K562 (cell line): ENCODE measurements around the gene CLEC3B. TPM values are rescaled to one million over a fixed set of nuclear protein-coding genes. Genes with fewer than 3 reads are reported as not detected.

ENCODE experiments used
- ARID2 ChIP-seq: fragments of 450-650 bp; IDR thresholded peaks from 2 replicates; pipeline ENCODE4 v1.6.1; 2017; ENCODE audit warnings: antibody characterized with exemption, mild to moderate bottlenecking
- ATF4 ChIP-seq: fragments of 450-650 bp; formaldehyde crosslinking; IDR thresholded peaks from 2 replicates; pipeline ENCODE4 v1.4.0; 2022; ENCODE audit warnings: mild to moderate bottlenecking, moderate library complexity
- BRD4 ChIP-seq: fragments of 200-600 bp; sonication (generic); IDR thresholded peaks from 2 replicates; pipeline ENCODE4 v1.6.1; 2017; ENCODE audit warnings: inconsistent platforms
- CHAMP1 ChIP-seq: fragments of 450-650 bp; IDR thresholded peaks from 2 replicates; pipeline ENCODE4 v1.6.1; 2016; ENCODE audit warnings: mild to moderate bottlenecking
- DPF2 ChIP-seq: fragments of 450-650 bp; IDR thresholded peaks from 2 replicates; pipeline ENCODE4 v1.6.1; 2016
- FOXA1 ChIP-seq: fragments of 450-650 bp; IDR thresholded peaks from 2 replicates; pipeline ENCODE4 v1.6.1; 2016; ENCODE audit warnings: mild to moderate bottlenecking, borderline replicate concordance
- MAFG ChIP-seq: fragments of 450-650 bp; conservative IDR thresholded peaks from 2 replicates; pipeline ENCODE4 v1.6.1; 2016; ENCODE audit warnings: missing genetic modification characterization, missing compliant biosample characterization
- MBD2 ChIP-seq: sonication (generic); IDR thresholded peaks from 2 replicates; pipeline ENCODE4 v1.6.1; 2016; ENCODE audit warnings: low read depth, borderline replicate concordance
- MYC ChIP-seq, 2 experiments: fragments of 250-450 bp in 1 of 2; sonication (Bioruptor Pico) in 1 of 2; IDR thresholded peaks; 2 replicates each; pipeline versions ENCODE4 v1.5.1 to v1.6.1; 2012 to 2021; ENCODE audit warnings: low read depth in 2 of 2, borderline replicate concordance in 1 of 2, improper control_type of control experiment in 1 of 2, low read length in 1 of 2, mild to moderate bottlenecking in 1 of 2, moderate library complexity in 1 of 2
- NCOA4 ChIP-seq: fragments of 450-650 bp; IDR thresholded peaks from 2 replicates; pipeline ENCODE4 v1.6.1; 2018; ENCODE audit warnings: mild to moderate bottlenecking; ENCODE audit not compliant: partially characterized antibody
- POLR2H ChIP-seq: IDR thresholded peaks from 2 replicates; pipeline ENCODE4 v1.6.1; 2016; ENCODE audit warnings: missing genetic modification characterization, low read depth, mild to moderate bottlenecking, control low read depth, missing compliant biosample characterization, moderate library complexity
- REST ChIP-seq, 2 experiments: fragments of 450-650 bp; formaldehyde crosslinking in 1 of 2; IDR thresholded peaks; 2 replicates each; pipeline versions ENCODE4 v1.4.0 to v1.6.1; 2014 to 2020; ENCODE audit warnings: mild to moderate bottlenecking in 2 of 2, borderline replicate concordance in 1 of 2, low read depth in 1 of 2
- TAF15 ChIP-seq: fragments of 200-400 bp; formaldehyde crosslinking; IDR thresholded peaks from 2 replicates; pipeline ENCODE4 v1.6.1; 2017; ENCODE audit warnings: mild to moderate bottlenecking, low read depth, low read length, moderate library complexity
- ZNF12 ChIP-seq: sonication (generic); formaldehyde crosslinking; IDR thresholded peaks from 2 replicates; pipeline ENCODE4 v1.4.0; 2020; ENCODE audit warnings: mild to moderate bottlenecking, missing genetic modification reagents
- ZNF165 ChIP-seq: fragments of 250-450 bp; sonication (Bioruptor Pico); IDR thresholded peaks from 2 replicates; pipeline ENCODE4 v1.4.0; 2020; ENCODE audit warnings: borderline replicate concordance
- ZNF644 ChIP-seq: fragments of 200-800 bp; sonication (Bioruptor generic); IDR thresholded peaks from 2 replicates; pipeline ENCODE4 v1.6.1; 2016; ENCODE audit warnings: low read depth, missing genetic modification characterization, missing compliant biosample characterization
- ZZZ3 ChIP-seq: fragments of 450-650 bp; IDR thresholded peaks from 2 replicates; pipeline ENCODE4 v1.6.1; 2016; ENCODE audit warnings: antibody characterized with exemption, mild to moderate bottlenecking, moderate library complexity
- polyA plus RNA-seq, 8 experiments: library from polyadenylated mRNA; depleted of rRNA in 4 of 8; stranded (reverse) in 5 of 8; unstranded in 3 of 8; fragments of >200 nt; fragmentation: Nextera tagmentation in 2 of 8; fragmentation: Illumina TruSeq in 1 of 8; extraction: Ambion mirVana in 2 of 8; extraction: Trizol in 1 of 8; gene quantifications; 2 replicates each; pipeline versions ENCODE4 v1.2.1 to v1.2.3, GENCODE V29; 2011 to 2014; ENCODE audit warnings: inconsistent platforms in 1 of 8, missing spikeins in 1 of 8
- total RNA-seq, 7 experiments: library from RNA; depleted of rRNA in 6 of 7; stranded (reverse); fragments of >200 nt in 6 of 7; fragmentation: Illumina TruSeq in 2 of 7; extraction: Trizol in 2 of 7; gene quantifications; 2 replicates each; pipeline versions ENCODE4 v1.2.1 to v1.2.3, GENCODE V29; 2011 to 2021; ENCODE audit warnings: low replicate concordance in 1 of 7

The CLEC3B gene
- total and polyA plus RNA-seq, 9 of the 15 experiments (the other 6 are each of a cell fraction or from before 2014, with no cell fraction given): not detected

GRCh38 chr3:45043728-45044299, 17.7 kb downstream of the CLEC3B start (continued):
- no peak for TF ChIP-seq ZNF165 (CRISPR knock-in tag)
- TF ChIP-seq NCOA4: no peak
- TF ChIP-seq MYC (IDR thresholded peaks at IDR 0.05; ENCODE audit: low read depth, low read length): no peak
- no peak for TF ChIP-seq MYC (CRISPR knock-in tag; IDR thresholded peaks at IDR 0.05; ENCODE audit: borderline replicate concordance, low read depth)
- TF ChIP-seq BRD4: no peak
- TF ChIP-seq MBD2: no peak
- TF ChIP-seq ATF4 (CRISPR knock-in tag): no peak
- TF ChIP-seq ZNF12 (CRISPR knock-in tag): no peak
- TF ChIP-seq REST (IDR thresholded peaks at IDR 0.05; ENCODE audit: borderline replicate concordance): peak; percentile 85; the same call in 1 of the 2 replicates
- no peak for TF ChIP-seq REST (CRISPR knock-in tag; IDR thresholded peaks at IDR 0.05; ENCODE audit: low read depth)
- TF ChIP-seq ZNF644 (tag): no peak
- peak; percentile 91 for TF ChIP-seq MAFG (tag)
- 0 out of 2 replicates have a peak, but pooled peaks have one; percentile 33 for TF ChIP-seq POLR2H (tag)
- no peak for TF ChIP-seq ZZZ3
- TF ChIP-seq ARID2: 0 out of 2 replicates have a peak, but pooled peaks have one; percentile 32
- no peak; the same call in 1 of the 2 replicates for TF ChIP-seq CHAMP1
- TF ChIP-seq FOXA1: no peak
- no peak for TF ChIP-seq TAF15
- TF ChIP-seq DPF2: peak; percentile 79
